Neural progenitor cell (in vitro differentiated cells): ENCODE results near the gene RNF186.

ENCODE experiments used
- EZH2 ChIP-seq: fragments of 200-600 bp; sonication (generic); IDR thresholded peaks from 2 replicates; pipeline ENCODE4 v1.6.1; 2017; ENCODE audit warnings: antibody characterized with exemption, mild to moderate bottlenecking, moderate library complexity
- EZH2phosphoT487 ChIP-seq: fragments of 200-600 bp; sonication (generic); IDR thresholded peaks from 2 replicates; pipeline ENCODE4 v1.6.1; 2017; ENCODE audit warnings: antibody characterized with exemption
- TF ChIP-seq, protein P1 (sequence below): fragments of 200-600 bp; sonication (generic); IDR thresholded peaks from 2 replicates; pipeline ENCODE4 v1.5.1; 2017; ENCODE audit warnings: antibody characterized with exemption, mild to moderate bottlenecking

GRCh38 chr1:19792237-19793002 is 22.7 kb downstream of the RNF186 start:
- no peak for TF ChIP-seq EZH2
- TF ChIP-seq, protein P1, sequence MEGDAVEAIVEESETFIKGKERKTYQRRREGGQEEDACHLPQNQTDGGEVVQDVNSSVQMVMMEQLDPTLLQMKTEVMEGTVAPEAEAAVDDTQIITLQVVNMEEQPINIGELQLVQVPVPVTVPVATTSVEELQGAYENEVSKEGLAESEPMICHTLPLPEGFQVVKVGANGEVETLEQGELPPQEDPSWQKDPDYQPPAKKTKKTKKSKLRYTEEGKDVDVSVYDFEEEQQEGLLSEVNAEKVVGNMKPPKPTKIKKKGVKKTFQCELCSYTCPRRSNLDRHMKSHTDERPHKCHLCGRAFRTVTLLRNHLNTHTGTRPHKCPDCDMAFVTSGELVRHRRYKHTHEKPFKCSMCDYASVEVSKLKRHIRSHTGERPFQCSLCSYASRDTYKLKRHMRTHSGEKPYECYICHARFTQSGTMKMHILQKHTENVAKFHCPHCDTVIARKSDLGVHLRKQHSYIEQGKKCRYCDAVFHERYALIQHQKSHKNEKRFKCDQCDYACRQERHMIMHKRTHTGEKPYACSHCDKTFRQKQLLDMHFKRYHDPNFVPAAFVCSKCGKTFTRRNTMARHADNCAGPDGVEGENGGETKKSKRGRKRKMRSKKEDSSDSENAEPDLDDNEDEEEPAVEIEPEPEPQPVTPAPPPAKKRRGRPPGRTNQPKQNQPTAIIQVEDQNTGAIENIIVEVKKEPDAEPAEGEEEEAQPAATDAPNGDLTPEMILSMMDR: no peak
- no peak for TF ChIP-seq EZH2phosphoT487
